GM21786 (cell line): Measurements from ENCODE around the gene NT5C2.
"Not testable (repeated sequence)": the region's sequence is repeated elsewhere in the genome, so short reads cannot be mapped to it uniquely, and the experiment has no call there.

Source experiments
- ATAC-seq: cut with Tn5 transposase; IDR thresholded peaks from one replicate; pipeline ENCODE4 v1.9.1; 2021; ENCODE audit not compliant: unreplicated experiment

Gene NT5C2

DNA sequence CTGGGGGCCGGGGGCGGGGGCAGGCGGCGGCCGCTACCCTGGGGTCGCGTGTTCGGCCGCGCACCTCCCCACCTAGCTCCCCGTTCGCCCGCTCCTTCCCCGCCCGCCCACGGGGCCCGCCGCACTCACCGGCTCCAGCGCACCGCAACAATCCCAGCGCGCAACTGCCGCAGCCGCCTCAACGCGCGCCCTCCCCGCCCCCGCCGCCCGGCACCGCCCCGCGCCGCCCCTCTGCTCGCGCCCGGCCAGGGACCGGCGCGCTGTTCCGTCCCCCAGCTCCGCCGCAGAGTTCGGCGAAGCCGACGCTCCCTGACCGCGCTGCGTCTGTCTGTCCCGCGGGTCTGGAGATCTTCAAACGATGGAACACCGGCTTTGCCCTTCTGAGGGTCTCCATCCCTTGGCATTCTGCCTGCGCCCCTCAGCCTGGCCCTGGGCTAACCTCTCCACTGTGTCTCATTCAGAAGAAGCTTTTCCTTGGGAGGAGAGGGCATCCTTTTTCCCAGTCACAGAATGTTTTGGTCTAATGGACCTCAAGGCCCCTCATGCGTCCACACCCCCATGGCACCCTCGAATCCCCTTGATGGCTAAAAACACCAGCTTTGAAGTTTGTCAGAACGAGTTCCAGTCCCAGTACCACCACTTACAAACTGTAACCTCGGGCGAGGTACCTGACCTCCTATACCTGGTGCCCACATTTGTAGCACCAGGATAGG, at the start of gene NT5C2:
TSS of gene NT5C2 (minus strand) at position 166 of the 713 bp plus-strand sequence. CDS start 18,314 bp downstream, outside the sequence.
- ATAC-seq = peak; percentile 55

- ATAC-seq = no peak
Measured at GRCh38 chr10:103241262-103242011, 48.4 kb upstream of the NT5C2 start.

DNA sequence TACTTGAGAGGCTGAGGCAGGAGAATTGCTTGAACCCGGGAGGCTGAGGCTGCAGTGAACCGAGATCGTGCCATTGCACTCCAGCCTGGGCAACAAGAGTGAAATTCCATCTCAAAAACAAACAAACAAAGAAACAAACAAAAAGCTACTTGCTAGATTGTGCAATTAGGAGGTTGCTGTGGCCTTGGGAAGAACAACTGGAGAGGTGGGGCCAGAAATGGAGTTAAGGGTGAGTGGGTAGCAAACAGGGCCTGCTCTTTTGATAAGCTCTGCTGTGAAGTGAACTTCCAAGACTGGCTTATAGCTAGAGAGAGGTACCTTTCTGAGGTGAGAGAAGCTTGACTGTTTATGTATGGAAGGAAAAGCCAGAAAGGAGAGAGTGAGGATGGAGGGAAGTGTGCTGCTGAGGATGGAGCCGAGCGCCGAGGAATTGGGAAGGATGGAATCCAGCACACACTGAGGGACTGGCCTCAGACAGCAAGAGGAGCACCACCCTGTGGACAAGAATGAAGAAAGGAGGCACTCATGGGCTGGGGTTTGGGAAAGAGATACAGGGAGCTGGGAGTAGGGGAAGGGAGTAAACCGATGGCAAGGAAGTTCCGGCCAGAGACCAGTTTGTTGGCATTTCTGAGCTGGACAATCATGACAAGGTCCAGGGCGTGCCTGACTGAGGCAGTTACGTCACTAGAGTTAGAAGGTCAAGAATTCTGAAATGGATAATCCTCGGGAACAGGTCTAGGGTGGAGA, 45.6 kb upstream of the NT5C2 start:
- no peak for ATAC-seq

DNA sequence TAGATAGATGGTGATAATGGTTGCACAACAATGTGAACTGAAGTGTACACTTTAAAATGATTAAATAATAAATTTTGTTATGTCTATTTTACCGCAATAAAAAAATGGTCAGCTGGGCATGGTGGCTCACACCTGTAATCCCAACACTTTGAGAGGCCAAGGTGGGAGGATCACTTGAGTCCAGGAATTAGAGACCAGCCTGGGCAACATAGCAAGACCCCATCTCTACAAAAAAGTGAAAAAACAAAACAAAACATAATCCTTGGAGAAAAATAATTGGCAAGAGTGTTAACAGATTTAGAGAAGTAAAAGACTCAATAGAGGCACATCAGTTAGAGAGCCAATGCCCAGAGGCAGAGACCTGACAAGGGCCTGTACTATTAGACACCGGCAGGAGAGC, 42.7 kb upstream of the NT5C2 start:
- no peak for ATAC-seq

GRCh38 chr10:103232772-103233488, 39.9 kb upstream of the NT5C2 start:
- ATAC-seq = no peak

DNA sequence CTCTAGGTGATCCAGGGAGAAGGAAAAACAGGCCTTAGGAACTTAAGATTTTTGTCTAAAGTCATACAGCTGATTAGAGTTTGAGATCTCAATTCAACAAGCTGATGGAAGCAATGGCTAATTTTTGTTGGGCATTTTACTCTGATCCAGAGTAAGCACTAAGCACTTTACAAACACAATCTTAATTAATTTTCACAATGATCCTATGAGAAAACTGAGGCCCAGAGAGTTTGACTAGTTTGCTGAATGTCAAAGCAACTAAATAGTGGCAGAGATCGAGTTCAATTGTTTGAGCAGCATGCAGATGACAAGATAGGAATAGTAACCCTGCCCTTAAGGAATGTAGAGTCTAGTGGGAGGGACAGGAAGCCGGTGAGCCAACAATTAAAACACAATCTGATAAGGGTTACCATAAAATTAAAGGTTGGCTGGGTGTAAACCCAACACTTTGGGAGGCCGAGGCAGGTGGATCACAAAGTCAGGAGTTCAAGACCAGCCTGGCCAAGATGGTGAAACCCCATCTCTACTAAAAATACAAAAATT, 39.1 kb upstream of the NT5C2 start:
- no peak for ATAC-seq

GRCh38 chr10:103231047-103231551, 38.0 kb upstream of the NT5C2 start:
- ATAC-seq = no peak

DNA sequence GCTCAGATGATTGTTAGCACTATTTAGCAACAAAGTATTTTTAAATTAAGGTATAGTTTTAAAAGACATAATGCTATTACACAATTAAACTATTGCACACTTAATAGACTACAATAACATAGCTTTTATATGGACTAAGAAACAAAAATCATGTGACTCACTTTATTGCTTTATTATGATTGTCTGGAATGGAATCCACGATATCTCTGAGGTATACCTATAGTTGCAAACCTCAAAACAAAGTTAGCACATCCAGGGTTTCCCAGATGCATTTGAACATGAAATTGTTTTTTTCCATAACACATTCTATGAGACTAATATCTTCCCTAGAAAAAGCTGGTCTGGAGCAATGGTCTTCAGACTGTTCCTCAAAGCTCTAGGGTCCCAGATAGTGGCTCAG, 34.3 kb upstream of the NT5C2 start:
- no peak for ATAC-seq

DNA sequence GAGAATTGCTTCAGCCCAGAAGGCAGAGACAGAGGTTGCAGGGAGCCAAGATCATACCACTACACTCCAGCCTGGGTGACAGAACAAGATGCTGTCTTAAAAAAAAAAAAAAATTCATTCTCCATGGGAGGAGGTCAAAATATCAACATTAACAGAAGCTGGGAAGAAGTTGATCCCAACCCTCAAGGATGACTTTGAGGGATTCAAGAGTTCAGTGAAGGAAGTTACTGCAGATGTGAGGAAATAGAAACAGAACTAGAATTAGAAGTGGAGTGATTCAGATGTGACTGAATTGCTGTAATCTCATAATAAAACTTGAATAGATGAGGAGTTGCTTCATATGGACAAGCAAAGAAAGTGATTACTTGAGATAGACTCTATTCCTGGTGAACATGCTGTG, 32.9 kb upstream of the NT5C2 start:
- ATAC-seq = no peak

DNA sequence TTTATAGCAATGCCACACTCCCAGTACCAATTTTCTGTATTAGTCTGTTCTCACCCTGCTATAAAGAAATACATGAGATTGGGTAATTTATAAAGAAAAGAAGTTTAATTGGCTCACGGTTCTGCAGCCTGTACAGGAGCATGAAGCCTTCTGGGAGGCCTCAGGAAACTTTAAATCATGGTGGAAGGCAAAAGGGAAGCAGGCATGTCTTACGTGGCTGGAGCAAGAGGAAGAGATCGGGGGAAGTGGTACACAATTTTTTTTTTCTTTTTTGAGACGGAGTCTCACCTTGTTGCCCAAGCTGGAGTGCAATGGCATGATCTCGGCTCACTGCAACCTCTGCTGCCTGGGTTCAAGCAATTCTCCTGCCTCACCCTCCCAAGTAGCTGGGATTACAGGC, 31.6 kb upstream of the NT5C2 start:
- ATAC-seq = not testable (repeated sequence)

DNA sequence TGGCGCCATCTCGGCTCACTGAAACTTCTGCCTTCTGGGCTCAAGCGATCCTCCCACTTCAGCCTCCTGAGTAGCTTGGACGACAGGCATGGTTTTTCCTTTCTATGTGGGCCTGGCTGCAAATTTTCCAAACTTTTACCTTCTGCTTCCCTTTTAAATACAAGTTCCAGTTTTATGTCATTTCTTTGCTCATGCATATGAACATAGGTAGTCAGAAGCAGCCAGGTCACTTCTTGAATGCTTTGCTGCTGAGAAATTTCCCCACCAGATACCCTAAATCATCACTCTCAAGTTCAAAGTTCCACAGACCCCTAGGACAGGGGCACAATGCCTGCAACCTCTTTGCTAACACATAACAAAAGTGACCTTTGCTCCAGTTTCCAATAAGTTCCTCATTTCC, 31.1 kb upstream of the NT5C2 start:
- no peak for ATAC-seq

- ATAC-seq = not testable (repeated sequence)
Measured at GRCh38 chr10:103216362-103216761, 23.3 kb upstream of the NT5C2 start.

- no peak for ATAC-seq
Measured at GRCh38 chr10:103215601-103216000, 22.5 kb upstream of the NT5C2 start.

GRCh38 chr10:103210262-103210661, 17.2 kb upstream of the NT5C2 start:
- not testable (repeated sequence) for ATAC-seq

DNA sequence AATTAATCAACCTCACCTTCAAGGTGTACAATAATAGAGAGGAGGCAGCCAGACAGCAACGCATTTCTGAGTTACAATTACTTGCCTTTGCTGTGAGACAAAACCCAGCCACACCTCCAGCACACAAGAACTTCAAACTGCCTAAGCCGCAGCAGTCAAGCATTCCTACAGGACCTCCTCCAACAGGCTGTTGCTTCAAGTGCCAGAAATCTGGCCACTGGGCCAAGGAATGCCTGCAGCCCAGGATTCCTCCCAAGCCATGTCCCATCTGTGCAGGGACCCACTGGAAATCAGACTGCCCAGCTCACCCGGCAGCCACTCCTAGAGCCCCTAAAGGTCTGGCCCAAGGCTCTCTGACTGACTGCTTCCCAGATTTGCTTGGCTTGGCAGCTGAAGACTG, 14.6 kb upstream of the NT5C2 start:
- not testable (repeated sequence) for ATAC-seq

DNA sequence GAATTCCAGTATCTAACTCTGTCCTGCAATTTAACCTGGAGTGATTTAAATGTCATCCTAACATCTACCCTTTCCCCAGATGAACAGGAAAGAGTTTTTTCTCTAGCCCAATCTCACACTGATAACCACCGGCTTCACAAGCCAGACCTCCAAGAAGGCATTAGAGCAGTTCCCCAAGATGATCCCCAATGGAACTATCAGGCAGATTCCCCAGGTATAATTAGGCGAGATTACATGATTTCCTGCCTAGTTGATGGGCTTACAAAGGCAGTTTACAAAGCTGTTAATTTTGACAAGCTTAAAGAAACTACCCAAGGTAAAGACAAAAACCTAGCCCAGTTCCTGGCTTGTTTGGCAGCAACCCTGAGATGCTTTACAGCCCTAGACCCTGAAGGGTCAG, 14.1 kb upstream of the NT5C2 start:
- ATAC-seq = no peak

DNA sequence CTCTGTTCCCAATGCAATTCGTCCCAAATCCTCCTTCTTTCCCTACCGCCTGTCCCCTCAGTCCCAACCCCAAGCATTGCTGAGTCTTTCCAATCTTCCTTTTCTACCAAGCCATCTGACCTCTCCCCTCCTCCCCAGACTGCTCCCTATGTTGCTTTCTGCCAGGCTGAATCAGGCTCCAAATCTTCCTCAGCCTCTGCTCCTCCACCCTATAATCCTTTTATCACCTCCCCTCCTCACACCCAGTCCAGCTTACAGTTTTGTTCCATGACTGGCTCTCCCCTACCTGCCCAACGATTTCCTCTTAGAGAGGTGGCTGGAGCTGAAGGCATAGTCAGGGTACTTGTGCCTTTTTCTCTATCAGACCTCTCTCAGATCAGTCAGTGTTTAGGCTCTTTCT, 13.6 kb upstream of the NT5C2 start:
- not testable (repeated sequence) for ATAC-seq

DNA sequence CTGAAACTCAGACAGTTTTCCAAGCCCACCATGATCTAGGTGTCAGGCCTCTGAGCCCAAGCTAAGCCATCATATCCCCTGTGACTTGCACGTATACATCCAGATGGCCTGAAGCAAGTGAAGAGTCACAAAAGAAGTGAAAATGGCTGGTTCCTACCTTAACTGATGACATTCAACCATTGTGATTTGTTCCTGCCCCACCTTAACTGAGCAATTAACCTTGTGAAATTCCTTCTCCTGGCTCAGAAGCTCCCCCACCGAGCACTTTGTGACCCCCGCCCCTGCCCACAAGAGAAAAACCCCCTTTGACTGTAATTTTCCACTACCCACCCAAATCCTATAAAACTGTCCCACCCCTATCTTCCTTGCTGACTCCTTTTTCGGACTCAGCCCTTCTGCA, 12.3 kb upstream of the NT5C2 start:
- ATAC-seq = not testable (repeated sequence)

DNA sequence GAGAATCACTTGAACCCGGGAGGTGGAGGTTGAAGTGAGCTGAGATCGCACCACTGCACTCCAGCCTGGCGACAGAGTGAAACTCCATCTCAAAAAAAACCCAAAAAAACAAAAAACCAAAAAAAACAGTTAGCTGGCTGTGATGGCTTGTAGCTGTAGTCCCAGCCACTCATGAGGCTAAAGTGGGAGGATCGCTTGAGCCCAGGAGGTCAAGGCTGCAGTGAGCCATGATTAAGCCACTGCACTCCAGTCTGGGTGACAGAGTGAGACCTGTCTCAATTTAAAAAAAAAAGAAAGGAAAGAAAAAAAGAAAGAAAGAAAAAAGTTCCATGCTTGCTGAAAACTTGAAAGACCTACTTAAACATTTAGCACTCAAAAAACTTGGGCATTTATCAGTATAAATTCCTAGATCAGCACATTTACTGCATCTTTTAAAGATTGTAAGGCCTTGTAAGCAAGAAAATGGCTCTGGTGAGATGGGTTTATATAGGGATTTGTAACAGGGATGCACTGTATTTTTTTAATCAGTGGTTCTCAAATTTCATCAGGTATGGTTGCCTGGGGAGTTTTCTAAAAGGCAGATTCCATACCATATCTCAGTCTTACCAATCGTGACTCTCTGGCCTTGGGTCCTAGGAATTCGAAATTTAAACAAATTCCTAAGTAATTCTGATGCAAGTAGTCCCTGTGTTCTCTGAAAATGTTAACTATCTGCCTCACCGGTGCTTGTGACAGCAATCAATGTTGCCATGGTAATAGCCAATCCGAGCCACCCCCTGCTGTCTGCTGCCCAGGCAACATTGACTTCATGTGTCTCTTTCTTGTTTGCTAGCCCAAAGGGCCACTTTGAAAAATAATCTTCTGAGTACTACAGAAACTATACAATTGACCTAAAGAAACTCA, 11.5 kb upstream of the NT5C2 start:
- ATAC-seq = no peak

DNA sequence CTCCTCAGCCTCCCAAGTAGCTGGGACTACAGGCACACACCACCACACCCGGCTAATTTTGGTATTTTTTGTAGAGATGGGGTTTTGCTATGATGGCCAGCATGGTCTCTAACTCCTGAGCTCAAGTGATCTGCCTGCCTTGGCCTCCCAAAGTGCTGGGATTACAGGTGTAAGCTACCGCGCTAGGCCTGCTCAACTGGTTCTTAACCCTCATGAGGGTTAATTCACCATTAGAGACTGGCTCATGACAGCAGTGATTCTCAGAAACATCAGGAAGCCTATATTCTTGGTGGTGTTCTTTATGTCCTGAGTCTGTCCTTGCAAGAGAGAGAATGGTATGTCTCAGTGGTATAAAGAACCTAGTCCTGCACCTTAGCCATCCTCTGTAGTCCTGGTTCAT, 10.4 kb upstream of the NT5C2 start:
- no peak for ATAC-seq
